ENCODE measurements around the gene SMG6.

- TF ChIP-seq, protein P1, sequence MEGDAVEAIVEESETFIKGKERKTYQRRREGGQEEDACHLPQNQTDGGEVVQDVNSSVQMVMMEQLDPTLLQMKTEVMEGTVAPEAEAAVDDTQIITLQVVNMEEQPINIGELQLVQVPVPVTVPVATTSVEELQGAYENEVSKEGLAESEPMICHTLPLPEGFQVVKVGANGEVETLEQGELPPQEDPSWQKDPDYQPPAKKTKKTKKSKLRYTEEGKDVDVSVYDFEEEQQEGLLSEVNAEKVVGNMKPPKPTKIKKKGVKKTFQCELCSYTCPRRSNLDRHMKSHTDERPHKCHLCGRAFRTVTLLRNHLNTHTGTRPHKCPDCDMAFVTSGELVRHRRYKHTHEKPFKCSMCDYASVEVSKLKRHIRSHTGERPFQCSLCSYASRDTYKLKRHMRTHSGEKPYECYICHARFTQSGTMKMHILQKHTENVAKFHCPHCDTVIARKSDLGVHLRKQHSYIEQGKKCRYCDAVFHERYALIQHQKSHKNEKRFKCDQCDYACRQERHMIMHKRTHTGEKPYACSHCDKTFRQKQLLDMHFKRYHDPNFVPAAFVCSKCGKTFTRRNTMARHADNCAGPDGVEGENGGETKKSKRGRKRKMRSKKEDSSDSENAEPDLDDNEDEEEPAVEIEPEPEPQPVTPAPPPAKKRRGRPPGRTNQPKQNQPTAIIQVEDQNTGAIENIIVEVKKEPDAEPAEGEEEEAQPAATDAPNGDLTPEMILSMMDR (IDR thresholded peaks at IDR 0.05; ENCODE audit: low read length) = no peak
- TF ChIP-seq EZH2 (IDR thresholded peaks at IDR 0.05; ENCODE audit: borderline replicate concordance, low read length) = no peak
Observed at GRCh38 chr17:2102931-2103809, 200.4 kb downstream of the SMG6 start.

Data from OCI-LY1 (cell line).